Tongue (tissue), 2 donors: ENCODE measurements around the gene ENDOD1. TPM values are rescaled to one million over a fixed set of nuclear protein-coding genes. Genes with fewer than 3 reads are reported as not detected.
A peak's percentile ranks its signal among the peaks of the same experiment; 100 is the strongest.
"Not testable (repeated sequence)": the region's sequence is repeated elsewhere in the genome, so short reads cannot be mapped to it uniquely, and the experiment has no call there.

Experiments
- DNase-seq: peaks from one replicate; pipeline ENCODE4 v3.0.0-alpha.2; 2015
- total RNA-seq: library from RNA; depleted of rRNA; stranded (reverse); fragments of >200 nt; gene quantifications from one replicate; pipeline ENCODE4 v1.2.3, GENCODE V29; 2014

ENDOD1 gene
- total RNA-seq, 1 donor from 2014 or later: 81.0 TPM

- DNase-seq: no peak
These were observed 14.1 kb downstream of the ENDOD1 start for GRCh38 chr11:95103701-95104100.

- DNase-seq: no peak
These were observed 14.6 kb downstream of the ENDOD1 start for GRCh38 chr11:95104121-95104830.

GRCh38 chr11:95104856-95105255, 15.2 kb downstream of the ENDOD1 start:
- peak; percentile 59 for DNase-seq

GRCh38 chr11:95108159-95108611, 18.5 kb downstream of the ENDOD1 start:
- no peak for DNase-seq

- DNase-seq: no peak
These were observed 19.3 kb downstream of the ENDOD1 start for GRCh38 chr11:95108671-95109551.

GRCh38 chr11:95111471-95111870, 21.8 kb downstream of the ENDOD1 start:
- not testable (repeated sequence) for DNase-seq

GRCh38 chr11:95111923-95112540, 22.4 kb downstream of the ENDOD1 start:
- peak; percentile 52 for DNase-seq

- DNase-seq: no peak
These were observed 26.0 kb downstream of the ENDOD1 start for GRCh38 chr11:95115597-95115996.

GRCh38 chr11:95119361-95120060, 29.9 kb downstream of the ENDOD1 start:
- DNase-seq: no peak

- DNase-seq: no peak
These were observed 32.1 kb downstream of the ENDOD1 start for GRCh38 chr11:95121698-95122097.

GRCh38 chr11:95123556-95123955, 33.9 kb downstream of the ENDOD1 start:
- peak; percentile 61 for DNase-seq

GRCh38 chr11:95128602-95129001, 39.0 kb downstream of the ENDOD1 start:
- DNase-seq: no peak

GRCh38 chr11:95132956-95133355, 43.3 kb downstream of the ENDOD1 start:
- no peak for DNase-seq

- DNase-seq: peak; percentile 81
These were observed 44.8 kb downstream of the ENDOD1 start for GRCh38 chr11:95134491-95134890.

GRCh38 chr11:95135155-95135554, 45.5 kb downstream of the ENDOD1 start:
- no peak for DNase-seq

- DNase-seq: no peak
These were observed 46.2 kb downstream of the ENDOD1 start for GRCh38 chr11:95135880-95136279.

- not testable (repeated sequence) for DNase-seq
These were observed 47.1 kb downstream of the ENDOD1 start for GRCh38 chr11:95136747-95137146.

GRCh38 chr11:95137299-95137698, 47.7 kb downstream of the ENDOD1 start:
- DNase-seq: no peak

- no peak for DNase-seq
These were observed 48.8 kb downstream of the ENDOD1 start for GRCh38 chr11:95138448-95138847.

- DNase-seq: no peak
These were observed 50.9 kb downstream of the ENDOD1 start for GRCh38 chr11:95140397-95141033.

- no peak for DNase-seq
These were observed 52.8 kb downstream of the ENDOD1 start for GRCh38 chr11:95142431-95142830.
